Prostate gland (tissue), 2 donors: ENCODE data around the gene KIF21A.

Experiments used
- POLR2A ChIP-seq: fragments of 450-650 bp; IDR thresholded peaks from one replicate; pipeline ENCODE4 v1.6.1; 2016; ENCODE audit warnings: antibody characterized with exemption, mild to moderate bottlenecking
- TF ChIP-seq, protein P1 (sequence below), 4 experiments: fragments of 200-600 bp in 2 of 4; fragments of 450-650 bp in 2 of 4; sonication (generic) in 2 of 4; IDR thresholded peaks; 1 replicate in 3 of 4; 2 replicates in 1 of 4; pipeline ENCODE4 v1.5.1; 2016 to 2019; ENCODE audit warnings: antibody characterized with exemption in 4 of 4, mild to moderate bottlenecking in 2 of 4, moderate library complexity in 2 of 4

DNA sequence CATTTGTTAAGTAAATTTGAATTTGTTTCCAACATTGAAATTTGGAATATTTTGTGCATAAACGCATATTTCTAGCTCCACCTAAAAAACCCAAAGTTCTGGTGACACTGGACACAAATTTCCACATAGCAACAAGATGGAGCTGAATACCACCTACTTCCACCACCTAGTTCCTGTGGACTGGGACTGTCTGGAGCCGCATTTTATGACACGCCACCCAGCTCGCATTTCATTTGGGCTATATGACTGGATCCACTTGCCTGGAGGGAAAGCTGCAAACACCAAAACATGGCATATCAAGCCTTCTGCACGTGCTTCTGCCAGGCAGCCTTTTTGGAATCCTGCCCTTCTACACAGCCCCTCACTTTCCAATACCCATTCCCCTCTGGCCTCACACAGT is 173.4 kb downstream of the KIF21A start:
- TF ChIP-seq POLR2A: no peak
- TF ChIP-seq, protein P1, sequence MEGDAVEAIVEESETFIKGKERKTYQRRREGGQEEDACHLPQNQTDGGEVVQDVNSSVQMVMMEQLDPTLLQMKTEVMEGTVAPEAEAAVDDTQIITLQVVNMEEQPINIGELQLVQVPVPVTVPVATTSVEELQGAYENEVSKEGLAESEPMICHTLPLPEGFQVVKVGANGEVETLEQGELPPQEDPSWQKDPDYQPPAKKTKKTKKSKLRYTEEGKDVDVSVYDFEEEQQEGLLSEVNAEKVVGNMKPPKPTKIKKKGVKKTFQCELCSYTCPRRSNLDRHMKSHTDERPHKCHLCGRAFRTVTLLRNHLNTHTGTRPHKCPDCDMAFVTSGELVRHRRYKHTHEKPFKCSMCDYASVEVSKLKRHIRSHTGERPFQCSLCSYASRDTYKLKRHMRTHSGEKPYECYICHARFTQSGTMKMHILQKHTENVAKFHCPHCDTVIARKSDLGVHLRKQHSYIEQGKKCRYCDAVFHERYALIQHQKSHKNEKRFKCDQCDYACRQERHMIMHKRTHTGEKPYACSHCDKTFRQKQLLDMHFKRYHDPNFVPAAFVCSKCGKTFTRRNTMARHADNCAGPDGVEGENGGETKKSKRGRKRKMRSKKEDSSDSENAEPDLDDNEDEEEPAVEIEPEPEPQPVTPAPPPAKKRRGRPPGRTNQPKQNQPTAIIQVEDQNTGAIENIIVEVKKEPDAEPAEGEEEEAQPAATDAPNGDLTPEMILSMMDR (IDR thresholded peaks at IDR 0.05): no peak
